ENCODE measurements around the gene CBY3. TPM values are rescaled to one million over a fixed set of nuclear protein-coding genes. Genes with fewer than 3 reads are reported as not detected.
A peak's percentile ranks its signal among the peaks of the same experiment; 100 is the strongest.
"Not testable (repeated sequence)": the region's sequence is repeated elsewhere in the genome, so short reads cannot be mapped to it uniquely, and the experiment has no call there.

CBY3 gene
- total RNA-seq, 1 donor, result not detected

DNA sequence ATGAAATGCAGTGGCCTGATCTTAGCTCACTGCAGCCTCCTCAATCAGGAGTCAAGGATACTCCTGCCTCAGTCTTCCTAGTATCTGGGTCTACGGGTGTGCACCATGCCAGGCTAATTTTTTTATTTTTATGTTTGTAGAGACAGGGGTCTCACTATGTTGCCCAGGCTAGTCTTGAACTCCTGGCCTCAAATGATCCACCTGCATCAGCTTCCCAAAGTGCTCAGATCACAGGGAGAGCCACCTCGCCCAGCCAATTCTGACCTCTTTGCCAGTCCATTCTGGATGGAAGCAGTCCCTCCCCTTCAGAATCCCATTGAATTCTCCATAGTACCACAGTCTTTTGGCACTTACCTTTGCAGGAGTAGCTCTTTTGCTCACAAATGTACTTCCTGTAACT, 16.3 kb upstream of the CBY3 start:
- DNase-seq (ENCODE audit: low read depth), result no peak
- TF ChIP-seq, protein P1, sequence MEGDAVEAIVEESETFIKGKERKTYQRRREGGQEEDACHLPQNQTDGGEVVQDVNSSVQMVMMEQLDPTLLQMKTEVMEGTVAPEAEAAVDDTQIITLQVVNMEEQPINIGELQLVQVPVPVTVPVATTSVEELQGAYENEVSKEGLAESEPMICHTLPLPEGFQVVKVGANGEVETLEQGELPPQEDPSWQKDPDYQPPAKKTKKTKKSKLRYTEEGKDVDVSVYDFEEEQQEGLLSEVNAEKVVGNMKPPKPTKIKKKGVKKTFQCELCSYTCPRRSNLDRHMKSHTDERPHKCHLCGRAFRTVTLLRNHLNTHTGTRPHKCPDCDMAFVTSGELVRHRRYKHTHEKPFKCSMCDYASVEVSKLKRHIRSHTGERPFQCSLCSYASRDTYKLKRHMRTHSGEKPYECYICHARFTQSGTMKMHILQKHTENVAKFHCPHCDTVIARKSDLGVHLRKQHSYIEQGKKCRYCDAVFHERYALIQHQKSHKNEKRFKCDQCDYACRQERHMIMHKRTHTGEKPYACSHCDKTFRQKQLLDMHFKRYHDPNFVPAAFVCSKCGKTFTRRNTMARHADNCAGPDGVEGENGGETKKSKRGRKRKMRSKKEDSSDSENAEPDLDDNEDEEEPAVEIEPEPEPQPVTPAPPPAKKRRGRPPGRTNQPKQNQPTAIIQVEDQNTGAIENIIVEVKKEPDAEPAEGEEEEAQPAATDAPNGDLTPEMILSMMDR (IDR thresholded peaks at IDR 0.05; ENCODE audit: insufficient read depth, low read depth, low read length), result no peak
- H3K4me3 ChIP-seq (ENCODE audit: low read depth, low read length), result no peak overlapping the region

DNA sequence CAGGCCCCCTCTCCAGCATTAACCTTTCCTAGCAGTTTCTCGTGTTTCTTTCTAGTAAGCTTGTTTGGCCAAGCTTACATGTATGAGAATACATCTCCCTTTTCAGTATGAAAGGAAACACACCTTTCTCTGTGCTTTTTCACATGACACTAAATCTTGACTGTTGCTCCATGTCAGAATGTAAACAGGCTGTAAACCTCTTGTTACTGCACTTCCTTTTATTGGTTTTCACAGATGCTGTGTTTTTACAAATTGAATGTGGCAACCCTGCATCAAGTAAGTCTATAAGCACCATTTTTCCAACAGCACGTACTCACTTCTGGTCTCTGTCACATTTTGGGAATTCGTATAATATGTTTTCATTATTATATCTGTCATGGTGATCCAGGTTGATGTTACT, 15.8 kb upstream of the CBY3 start:
- peak; percentile 90 for DNase-seq (ENCODE audit: low read depth)
- TF ChIP-seq, protein P1 (IDR thresholded peaks at IDR 0.05; ENCODE audit: insufficient read depth, low read depth, low read length), result no peak
- H3K4me3 ChIP-seq (ENCODE audit: low read depth, low read length), result no peak overlapping the region

DNA sequence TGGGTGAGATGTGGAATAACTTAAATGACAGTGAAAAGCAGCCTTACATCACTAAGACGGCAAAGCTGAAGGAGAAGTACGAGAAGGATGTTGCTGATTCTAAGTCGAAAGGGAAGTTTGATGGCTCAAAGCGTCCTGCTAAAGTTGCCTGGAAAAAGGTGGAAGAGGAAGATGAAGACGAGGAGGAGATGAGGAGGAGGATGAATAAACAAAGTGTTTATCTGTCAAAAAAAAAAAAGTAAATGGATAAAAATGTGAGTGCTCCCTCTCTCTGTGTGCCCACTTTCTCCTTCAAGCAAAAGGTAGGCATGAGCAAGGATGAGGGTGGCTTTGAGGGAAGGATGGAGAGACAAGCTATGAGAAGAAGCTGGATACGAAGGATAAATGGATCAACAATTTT, 13.7 kb upstream of the CBY3 start:
- TF ChIP-seq, protein P1 (IDR thresholded peaks at IDR 0.05; ENCODE audit: insufficient read depth, low read depth, low read length), result no peak
- DNase-seq (ENCODE audit: low read depth), result no peak
- no peak overlapping the region for H3K4me3 ChIP-seq (ENCODE audit: low read depth, low read length)

DNA sequence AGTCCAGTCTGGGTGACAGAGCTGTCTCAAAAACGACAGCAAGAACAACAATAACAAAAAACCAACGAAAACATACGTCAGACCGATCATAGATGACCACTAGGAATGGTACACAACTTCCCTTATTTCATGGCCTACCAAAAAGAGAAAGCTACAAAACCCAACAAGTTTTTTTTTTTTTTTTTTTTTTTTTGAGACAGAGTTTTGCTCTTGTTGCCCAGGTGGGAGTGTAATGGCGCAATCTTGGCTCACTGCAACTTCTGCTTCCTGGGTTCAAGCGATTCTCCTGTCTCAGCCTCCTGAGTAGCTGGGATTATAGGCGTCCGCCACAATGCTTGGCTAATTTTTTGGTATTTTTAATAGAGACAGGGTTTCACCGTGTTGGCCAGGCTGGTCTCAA, 8.4 kb upstream of the CBY3 start:
- not testable (repeated sequence) for H3K4me3 ChIP-seq (ENCODE audit: low read depth, low read length); DNase-seq (ENCODE audit: low read depth)

DNA sequence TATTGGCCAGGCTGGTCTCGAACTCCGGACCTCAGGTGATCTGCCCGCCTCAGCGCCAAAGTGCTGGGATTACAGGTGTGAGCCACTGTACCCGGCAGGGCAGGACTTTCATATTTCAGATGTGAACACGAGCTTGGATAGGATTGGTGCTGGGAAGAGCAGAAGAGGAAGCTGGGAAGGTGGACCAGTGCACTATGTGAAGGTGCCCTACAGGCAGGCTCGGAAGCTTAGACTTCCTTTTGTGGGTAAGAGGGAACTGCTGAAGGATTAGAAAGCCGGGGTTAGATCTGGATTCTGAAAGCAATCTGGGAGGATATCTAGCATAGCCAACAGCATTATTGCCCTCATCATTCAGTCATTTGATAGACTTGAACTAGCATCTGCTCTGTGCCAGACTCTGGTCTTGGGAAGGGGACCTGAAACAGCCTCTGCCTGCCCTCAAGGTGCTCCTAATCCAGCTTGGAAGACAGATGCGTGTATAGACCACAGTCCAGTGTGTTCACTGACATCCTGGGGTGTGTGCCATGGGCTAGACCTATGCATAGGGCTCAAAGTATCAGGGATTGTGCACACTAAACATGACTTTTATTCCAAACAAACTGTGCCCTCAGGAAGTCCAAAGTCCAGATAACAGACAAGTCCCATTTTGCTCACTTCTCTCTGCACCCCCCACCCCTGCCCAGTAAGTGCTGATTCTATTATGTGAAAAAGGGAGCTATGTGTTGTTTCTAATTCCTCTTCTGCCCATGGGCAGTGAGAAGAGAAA, 637 bp downstream of the CBY3 start:
- TF ChIP-seq, protein P1 (IDR thresholded peaks at IDR 0.05; ENCODE audit: insufficient read depth, low read depth, low read length), result no peak

DNA sequence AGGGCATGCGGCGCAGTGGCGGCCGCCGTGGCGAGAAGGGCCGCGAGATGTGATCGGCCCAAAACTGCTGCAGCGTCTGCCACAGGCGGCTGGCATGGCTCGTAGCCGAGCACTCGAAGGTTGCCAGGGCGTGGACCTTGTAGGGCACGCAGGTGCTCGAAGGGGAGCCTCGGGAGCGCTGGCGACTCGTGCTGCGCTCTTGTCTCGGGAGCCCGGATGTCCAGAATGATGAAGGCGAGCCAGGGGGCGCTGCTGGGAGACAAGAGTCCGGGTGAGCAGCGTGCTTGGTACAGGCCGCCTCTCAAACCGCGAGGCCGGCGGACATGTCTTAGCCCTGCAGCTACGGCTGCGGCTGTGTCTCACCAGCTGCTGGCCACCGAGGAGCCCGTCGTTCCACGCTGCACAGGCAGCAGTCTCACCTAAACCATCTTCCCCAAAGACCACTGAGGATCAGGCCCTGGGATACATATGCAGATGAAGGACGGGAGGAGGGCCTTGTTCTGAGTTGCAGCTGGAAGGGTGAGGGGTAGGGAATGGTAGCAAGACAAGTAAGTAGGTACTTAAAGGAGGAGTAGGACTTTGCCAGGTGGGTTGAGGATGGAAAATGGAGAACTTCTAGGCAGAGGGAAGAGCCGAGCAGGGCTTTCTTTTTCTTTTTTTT, 1.7 kb downstream of the CBY3 start:
- TF ChIP-seq, protein P1 (IDR thresholded peaks at IDR 0.05; ENCODE audit: insufficient read depth, low read depth, low read length), result peak; percentile 46
- H3K4me3 ChIP-seq (ENCODE audit: low read depth, low read length), result peak overlapping the region; percentile 74
- DNase-seq (ENCODE audit: low read depth), result peak; percentile 72

More for the DNA sequence above, 637 bp downstream of the CBY3 start:
- no peak overlapping the region for H3K4me3 ChIP-seq (ENCODE audit: low read depth, low read length)
- DNase-seq (ENCODE audit: low read depth), result no peak

DNA sequence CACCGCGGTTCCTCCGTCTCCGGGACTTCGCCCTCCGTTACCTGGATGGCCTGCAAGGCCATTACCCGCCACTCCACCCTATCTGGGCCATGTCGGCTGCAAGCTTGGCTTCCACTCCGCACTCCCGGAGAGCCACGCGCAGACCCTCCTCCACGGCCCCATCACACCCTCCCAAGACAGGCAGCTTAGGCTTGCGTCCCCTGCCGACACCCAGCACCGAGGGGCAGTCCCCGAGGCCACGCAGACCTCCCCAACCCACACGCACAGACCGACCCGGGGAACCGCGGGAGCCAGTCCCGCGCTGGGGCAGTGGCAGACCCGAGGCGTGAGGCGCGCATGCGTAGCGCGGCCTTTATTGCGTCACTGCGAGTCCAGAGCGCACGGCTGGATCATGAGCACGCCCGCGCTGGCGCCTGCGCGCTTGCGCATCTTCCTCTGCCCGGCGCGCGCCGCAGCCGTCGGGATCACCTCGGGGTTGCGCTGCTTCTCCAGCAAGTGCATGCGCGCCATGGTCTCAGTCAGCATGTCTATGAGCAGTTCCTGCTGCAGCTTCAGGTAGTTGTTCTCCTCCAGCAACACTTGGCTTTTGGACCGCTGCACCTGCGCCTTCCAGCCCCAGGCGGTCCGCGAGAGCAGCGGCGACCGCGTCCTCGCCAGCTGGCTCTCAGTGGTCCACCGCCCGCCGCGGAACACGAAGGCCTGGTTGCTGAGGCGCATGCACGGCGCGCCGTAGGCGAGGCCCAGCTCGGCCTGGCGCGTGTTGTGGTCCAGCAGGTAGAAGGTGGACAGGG, 2.4 kb downstream of the CBY3 start:
- TF ChIP-seq, protein P1 (IDR thresholded peaks at IDR 0.05; ENCODE audit: insufficient read depth, low read depth, low read length), result no peak
- peak overlapping the region; percentile 74 for H3K4me3 ChIP-seq (ENCODE audit: low read depth, low read length)
- peak; percentile 94 for DNase-seq (ENCODE audit: low read depth)
